Breast epithelium (tissue), 4 donors: ENCODE data around the gene TCHHL1. TPM values are rescaled to one million over a fixed set of nuclear protein-coding genes. Genes with fewer than 3 reads are reported as not detected.

Experiments used
- DNase-seq, 2 donors: peaks; one replicate each; pipeline ENCODE4 v3.0.0-alpha.2; 2019; ENCODE audit warnings: low spot score in 2 of 2
- H3K27ac ChIP-seq, 2 donors: fragments of 200-600 bp; sonication (generic) in 1 of 2; one replicate each; pipeline ENCODE4 v1.5.1; 2016 to 2019; ENCODE audit warnings: mild to moderate bottlenecking in 1 of 2
- H3K27me3 ChIP-seq, 2 donors: fragments of 200-600 bp; sonication (generic) in 1 of 2; one replicate each; pipeline versions ENCODE4 v1.5.1 to v1.6.0; 2017 to 2019; ENCODE audit warnings: control low read depth in 1 of 2, mild to moderate bottlenecking in 1 of 2
- H3K36me3 ChIP-seq: fragments of 200-600 bp; one replicate; pipeline ENCODE4 v1.5.1; 2019
- H3K4me1 ChIP-seq, 2 donors: fragments of 200-600 bp; sonication (generic); one replicate each; pipeline ENCODE4 v1.5.1; 2016 to 2019; ENCODE audit warnings: control low read depth in 1 of 2
- H3K4me3 ChIP-seq, 3 donors: fragments of 200-600 bp; sonication (generic); 1 replicate in 2 of 3; 2 replicates in 1 of 3; pipeline ENCODE4 v1.5.1; 2016 to 2019; ENCODE audit warnings: mild to moderate bottlenecking in 3 of 3, moderate library complexity in 2 of 3
- H3K9me3 ChIP-seq, 2 donors: fragments of 200-600 bp; sonication (generic) in 1 of 2; one replicate each; pipeline ENCODE4 v1.5.1; 2016 to 2019; ENCODE audit warnings: control low read depth in 1 of 2
- POLR2A ChIP-seq: fragments of 450-650 bp; IDR thresholded peaks from one replicate; pipeline ENCODE4 v1.6.1; 2016; ENCODE audit warnings: antibody characterized with exemption, mild to moderate bottlenecking, moderate library complexity
- POLR2AphosphoS5 ChIP-seq, 3 donors: sonication (generic); formaldehyde crosslinking; IDR thresholded peaks; one replicate each; pipeline ENCODE4 v1.6.1; 2017; ENCODE audit warnings: antibody characterized with exemption in 3 of 3
- intact Hi-C: fragments of 100-400 bp; cut with DNase I; formaldehyde crosslinking; loops from one replicate; pipeline ENCODE4 v1.15.1; 2023; ENCODE audit warnings: low total_unique reads
- total RNA-seq, 3 donors: library from RNA; depleted of rRNA; stranded (reverse); fragments of >200 nt; gene quantifications; one replicate each; pipeline ENCODE4 v1.1.0, GENCODE V29; 2016
- TF ChIP-seq, protein P1 (sequence below), 3 donors: fragments of 450-650 bp; IDR thresholded peaks; one replicate each; pipeline ENCODE4 v1.5.1; 2016 to 2017; ENCODE audit warnings: antibody characterized with exemption in 3 of 3, mild to moderate bottlenecking in 3 of 3, moderate library complexity in 3 of 3

The TCHHL1 gene
- total RNA-seq, 3 donors from 2014 or later = not detected

DNA sequence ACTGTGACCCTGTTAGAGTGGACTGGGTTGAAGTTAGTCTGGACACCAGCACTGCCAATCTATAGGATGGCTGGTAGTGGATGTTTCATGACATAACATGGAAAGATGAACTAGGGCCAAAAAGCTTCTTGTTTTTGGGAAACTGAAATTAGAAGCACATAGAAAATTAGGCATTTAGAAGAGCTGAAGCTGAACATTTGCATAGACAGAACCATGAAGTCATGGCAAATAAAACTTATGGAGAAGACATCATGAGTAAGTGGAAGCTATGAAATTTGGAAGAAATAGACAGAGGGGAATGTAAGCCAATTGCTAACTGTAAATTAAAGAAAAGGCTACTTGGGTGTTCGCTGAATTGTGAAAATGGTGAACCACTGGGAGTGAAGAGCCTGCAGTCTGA is 49.4 kb downstream of the TCHHL1 start:
- H3K27ac ChIP-seq = no peak overlapping the region
- H3K9me3 ChIP-seq = no peaks in the 10 kb centered on the region
- H3K4me3 ChIP-seq = no peak overlapping the region
- DNase-seq = no peak
- no peaks in the 10 kb centered on the region for H3K27me3 ChIP-seq
- TF ChIP-seq POLR2A (no peak), POLR2AphosphoS5 (IDR thresholded peaks at IDR 0.05) (no peak)
- TF ChIP-seq, protein P1, sequence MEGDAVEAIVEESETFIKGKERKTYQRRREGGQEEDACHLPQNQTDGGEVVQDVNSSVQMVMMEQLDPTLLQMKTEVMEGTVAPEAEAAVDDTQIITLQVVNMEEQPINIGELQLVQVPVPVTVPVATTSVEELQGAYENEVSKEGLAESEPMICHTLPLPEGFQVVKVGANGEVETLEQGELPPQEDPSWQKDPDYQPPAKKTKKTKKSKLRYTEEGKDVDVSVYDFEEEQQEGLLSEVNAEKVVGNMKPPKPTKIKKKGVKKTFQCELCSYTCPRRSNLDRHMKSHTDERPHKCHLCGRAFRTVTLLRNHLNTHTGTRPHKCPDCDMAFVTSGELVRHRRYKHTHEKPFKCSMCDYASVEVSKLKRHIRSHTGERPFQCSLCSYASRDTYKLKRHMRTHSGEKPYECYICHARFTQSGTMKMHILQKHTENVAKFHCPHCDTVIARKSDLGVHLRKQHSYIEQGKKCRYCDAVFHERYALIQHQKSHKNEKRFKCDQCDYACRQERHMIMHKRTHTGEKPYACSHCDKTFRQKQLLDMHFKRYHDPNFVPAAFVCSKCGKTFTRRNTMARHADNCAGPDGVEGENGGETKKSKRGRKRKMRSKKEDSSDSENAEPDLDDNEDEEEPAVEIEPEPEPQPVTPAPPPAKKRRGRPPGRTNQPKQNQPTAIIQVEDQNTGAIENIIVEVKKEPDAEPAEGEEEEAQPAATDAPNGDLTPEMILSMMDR (IDR thresholded peaks at IDR 0.05) = no peak
- no peaks in the 10 kb centered on the region for H3K36me3 ChIP-seq
- no peaks in the 10 kb centered on the region for H3K4me1 ChIP-seq
- intact Hi-C loops = no loop called here

GRCh38 chr1:152038871-152039270 is 50.0 kb downstream of the TCHHL1 start:
- Histone ChIP-seq H3K4me1 (no peaks in the 10 kb centered on the region), H3K27me3 (no peaks in the 10 kb centered on the region), H3K9me3 (no peaks in the 10 kb centered on the region), H3K4me3 (no peak overlapping the region), H3K36me3 (no peaks in the 10 kb centered on the region), H3K27ac (no peak overlapping the region)
- intact Hi-C loops = no loop called here
- DNase-seq = no peak
- TF ChIP-seq, protein P1 (IDR thresholded peaks at IDR 0.05) = no peak
- TF ChIP-seq POLR2AphosphoS5 (IDR thresholded peaks at IDR 0.05) (no peak), POLR2A (no peak)

GRCh38 chr1:152036267-152037216 is 52.3 kb downstream of the TCHHL1 start, which contains the start of gene S100A11:
S100A11 (minus strand) TSS chr1:152037004; CDS start chr1:152036915, 89 bp downstream.
- intact Hi-C loops = no loop called here

DNA sequence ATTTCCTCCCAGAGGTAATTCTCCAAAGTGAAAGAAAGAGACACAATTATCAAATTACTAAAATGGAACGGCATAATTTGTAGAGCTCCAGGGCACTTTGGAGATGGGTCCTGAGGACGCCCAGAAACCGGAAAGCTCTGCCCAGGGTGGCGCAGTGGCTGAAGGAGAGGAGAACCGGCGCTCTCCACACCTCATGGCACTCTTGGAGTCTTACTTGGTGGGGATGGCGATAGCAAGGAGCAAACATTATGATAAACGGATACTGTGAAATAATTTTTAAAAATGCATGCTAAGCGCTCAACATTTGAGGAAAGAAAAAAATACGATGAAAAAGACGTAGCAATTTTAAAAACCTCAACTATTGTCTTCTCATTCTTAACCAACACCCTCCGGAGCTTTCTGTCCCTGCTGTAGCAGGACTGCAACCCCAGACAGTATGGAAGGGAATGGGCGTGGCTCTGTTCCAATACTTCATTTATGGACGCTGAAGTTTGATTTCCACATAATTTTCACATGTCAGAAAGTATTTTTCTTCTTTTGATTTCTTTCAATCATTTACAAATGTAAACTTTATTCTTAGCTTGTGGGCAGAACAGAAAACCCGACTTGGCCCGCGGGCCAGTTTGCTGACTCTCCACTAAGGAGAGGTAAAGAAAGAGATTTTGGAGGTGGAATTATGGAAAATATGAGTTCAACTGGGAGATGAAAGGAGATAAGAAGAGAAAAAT is 53.2 kb downstream of the TCHHL1 start:
- H3K4me1 ChIP-seq = peaks cover 0 to 6% of the 10 kb centered on the region in 2 donors
- peak overlapping the region; percentile 72 to 88 (median 88) for H3K4me3 ChIP-seq
- no peaks in the 10 kb centered on the region for H3K9me3 ChIP-seq
- no peaks in the 10 kb centered on the region for H3K36me3 ChIP-seq
- peak overlapping the region; percentile 96 to 97 for H3K27ac ChIP-seq
- TF ChIP-seq, protein P1 (IDR thresholded peaks at IDR 0.05) = no peak
- TF ChIP-seq POLR2A = no peak
- TF ChIP-seq POLR2AphosphoS5 (IDR thresholded peaks at IDR 0.05) = no peak
- H3K27me3 ChIP-seq = no peaks in the 10 kb centered on the region
- DNase-seq = peak in 1 of 2 donors; percentile 42
- intact Hi-C loops = no loop called here

More at GRCh38 chr1:152036267-152037216, 52.3 kb downstream of the TCHHL1 start, which contains the start of gene S100A11:
- Histone ChIP-seq H3K9me3 (no peaks in the 10 kb centered on the region), H3K27me3 (no peaks in the 10 kb centered on the region), H3K4me1 (peaks cover 0 to 6% of the 10 kb centered on the region in 2 donors), H3K27ac (peak within 1 kb of the TSS; percentile 96 to 97), H3K4me3 (peak within 1 kb of the TSS; percentile 72 to 88 (median 88)), H3K36me3 (no peaks in the 10 kb centered on the region)
- peak; percentile 91 to 92 for DNase-seq
- TF ChIP-seq POLR2AphosphoS5 (IDR thresholded peaks at IDR 0.05) = peak; percentile 74 to 88 (median 86)
- TF ChIP-seq POLR2A = peak; percentile 90
- TF ChIP-seq, protein P1 (IDR thresholded peaks at IDR 0.05) = no peak
